ENCODE results near the gene GLP1R.

GLP1R gene

DNA sequence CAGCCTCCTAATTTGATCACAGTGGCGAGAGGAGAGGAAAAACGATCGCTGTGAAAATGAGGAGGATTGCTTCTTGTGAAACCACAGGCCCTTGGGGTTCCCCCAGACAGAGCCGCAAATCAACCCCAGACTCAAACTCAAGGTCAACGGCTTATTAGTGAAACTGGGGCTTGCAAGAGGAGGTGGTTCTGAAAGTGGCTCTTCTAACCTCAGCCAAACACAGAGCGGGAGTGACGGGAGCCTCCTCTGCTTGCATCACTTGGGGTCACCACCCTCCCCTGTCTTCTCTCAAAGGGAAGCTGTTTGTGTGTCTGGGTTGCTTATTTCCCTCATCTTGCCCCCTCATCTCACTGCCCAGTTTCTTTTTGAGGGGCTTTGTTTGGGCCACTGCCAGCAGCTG, 37.7 kb downstream of the GLP1R start:
- Histone ChIP-seq H3K9me3 (ENCODE audit: control insufficient read depth, insufficient read depth, low read depth, low read length) (no peaks in the 10 kb centered on the region), H3K27ac (ENCODE audit: extremely low read depth, low read depth, low read length) (no peak overlapping the region), H3K4me3 (ENCODE audit: low read depth, low read length) (no peak overlapping the region), H3K36me3 (ENCODE audit: control insufficient read depth in 2 of 2, insufficient read depth in 1 of 2, low read length in 2 of 2) (no peaks in the 10 kb centered on the region), H3K4me1 (ENCODE audit: control insufficient read depth, insufficient read depth, low read length) (peaks cover 5% of the 10 kb centered on the region; the same call in 1 of the 2 replicates)
- POLR2A ChIA-PET, result no interaction called here
- CTCF ChIA-PET, result interaction anchor here (1.6 to 2.6 kb wide), 2 partner anchors 16 to 89 kb away, joined by 4 to 9 read pairs; no protein-coding TSS in a partner anchor
- no peak for TF ChIP-seq GLI2 (tag by site-specific recombination; IDR thresholded peaks at IDR 0.05; ENCODE audit: borderline replicate concordance, low read depth)

DNA sequence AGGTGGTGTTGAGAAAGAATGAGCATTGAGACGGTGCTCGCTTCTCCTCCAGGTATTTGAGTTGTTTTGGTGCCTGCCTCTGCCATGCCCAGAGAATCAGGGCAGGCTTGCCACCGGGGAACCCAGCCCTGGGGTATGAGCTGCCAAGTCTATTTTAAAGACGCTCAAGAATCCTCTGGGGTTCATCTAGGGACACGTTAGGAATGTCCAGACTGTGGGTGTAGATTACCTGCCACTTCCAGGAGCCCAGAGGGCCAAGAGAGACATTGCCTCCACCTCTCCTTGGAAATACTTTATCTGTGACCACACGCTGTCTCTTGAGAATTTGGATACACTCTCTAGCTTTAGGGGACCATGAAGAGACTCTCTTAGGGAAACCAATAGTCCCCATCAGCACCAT, 38.1 kb downstream of the GLP1R start:
- ChIA-PET CTCF (interaction anchor here (0.7 to 2.6 kb wide), 3 partner anchors 16 to 1752 kb away, joined by 3 to 9 read pairs (median 4); no protein-coding TSS in a partner anchor), POLR2A (no interaction called here)
- peaks cover 5% of the 10 kb centered on the region; the same call in 1 of the 2 replicates for H3K4me1 ChIP-seq (ENCODE audit: control insufficient read depth, insufficient read depth, low read length)
- no peaks in the 10 kb centered on the region for H3K36me3 ChIP-seq (ENCODE audit: control insufficient read depth in 2 of 2, insufficient read depth in 1 of 2, low read length in 2 of 2)
- H3K4me3 ChIP-seq (ENCODE audit: low read depth, low read length), result no peak overlapping the region
- H3K9me3 ChIP-seq (ENCODE audit: control insufficient read depth, insufficient read depth, low read depth, low read length), result no peaks in the 10 kb centered on the region
- H3K27ac ChIP-seq (ENCODE audit: extremely low read depth, low read depth, low read length), result no peak overlapping the region
- TF ChIP-seq ZNF146 (tag by site-specific recombination; IDR thresholded peaks at IDR 0.05), result no peak
- no peak for TF ChIP-seq KLF16 (tag by site-specific recombination; IDR thresholded peaks at IDR 0.05)
- no peak for TF ChIP-seq ZNF596 (tag by site-specific recombination; IDR thresholded peaks at IDR 0.05)
- no peak for TF ChIP-seq ZNF548 (tag by site-specific recombination; IDR thresholded peaks at IDR 0.05)
- TF ChIP-seq, protein P1, sequence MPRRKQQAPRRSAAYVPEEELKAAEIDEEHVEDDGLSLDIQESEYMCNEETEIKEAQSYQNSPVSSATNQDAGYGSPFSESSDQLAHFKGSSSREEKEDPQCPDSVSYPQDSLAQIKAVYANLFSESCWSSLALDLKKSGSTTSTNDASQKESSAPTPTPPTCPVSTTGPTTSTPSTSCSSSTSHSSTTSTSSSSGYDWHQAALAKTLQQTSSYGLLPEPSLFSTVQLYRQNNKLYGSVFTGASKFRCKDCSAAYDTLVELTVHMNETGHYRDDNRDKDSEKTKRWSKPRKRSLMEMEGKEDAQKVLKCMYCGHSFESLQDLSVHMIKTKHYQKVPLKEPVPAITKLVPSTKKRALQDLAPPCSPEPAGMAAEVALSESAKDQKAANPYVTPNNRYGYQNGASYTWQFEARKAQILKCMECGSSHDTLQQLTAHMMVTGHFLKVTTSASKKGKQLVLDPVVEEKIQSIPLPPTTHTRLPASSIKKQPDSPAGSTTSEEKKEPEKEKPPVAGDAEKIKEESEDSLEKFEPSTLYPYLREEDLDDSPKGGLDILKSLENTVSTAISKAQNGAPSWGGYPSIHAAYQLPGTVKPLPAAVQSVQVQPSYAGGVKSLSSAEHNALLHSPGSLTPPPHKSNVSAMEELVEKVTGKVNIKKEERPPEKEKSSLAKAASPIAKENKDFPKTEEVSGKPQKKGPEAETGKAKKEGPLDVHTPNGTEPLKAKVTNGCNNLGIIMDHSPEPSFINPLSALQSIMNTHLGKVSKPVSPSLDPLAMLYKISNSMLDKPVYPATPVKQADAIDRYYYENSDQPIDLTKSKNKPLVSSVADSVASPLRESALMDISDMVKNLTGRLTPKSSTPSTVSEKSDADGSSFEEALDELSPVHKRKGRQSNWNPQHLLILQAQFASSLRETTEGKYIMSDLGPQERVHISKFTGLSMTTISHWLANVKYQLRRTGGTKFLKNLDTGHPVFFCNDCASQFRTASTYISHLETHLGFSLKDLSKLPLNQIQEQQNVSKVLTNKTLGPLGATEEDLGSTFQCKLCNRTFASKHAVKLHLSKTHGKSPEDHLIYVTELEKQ (tag by site-specific recombination; IDR thresholded peaks at IDR 0.05; ENCODE audit: borderline replicate concordance), result no peak
- TF ChIP-seq ZNF138 (tag by site-specific recombination; IDR thresholded peaks at IDR 0.05; ENCODE audit: borderline replicate concordance), result no peak
- TF ChIP-seq, protein P2, sequence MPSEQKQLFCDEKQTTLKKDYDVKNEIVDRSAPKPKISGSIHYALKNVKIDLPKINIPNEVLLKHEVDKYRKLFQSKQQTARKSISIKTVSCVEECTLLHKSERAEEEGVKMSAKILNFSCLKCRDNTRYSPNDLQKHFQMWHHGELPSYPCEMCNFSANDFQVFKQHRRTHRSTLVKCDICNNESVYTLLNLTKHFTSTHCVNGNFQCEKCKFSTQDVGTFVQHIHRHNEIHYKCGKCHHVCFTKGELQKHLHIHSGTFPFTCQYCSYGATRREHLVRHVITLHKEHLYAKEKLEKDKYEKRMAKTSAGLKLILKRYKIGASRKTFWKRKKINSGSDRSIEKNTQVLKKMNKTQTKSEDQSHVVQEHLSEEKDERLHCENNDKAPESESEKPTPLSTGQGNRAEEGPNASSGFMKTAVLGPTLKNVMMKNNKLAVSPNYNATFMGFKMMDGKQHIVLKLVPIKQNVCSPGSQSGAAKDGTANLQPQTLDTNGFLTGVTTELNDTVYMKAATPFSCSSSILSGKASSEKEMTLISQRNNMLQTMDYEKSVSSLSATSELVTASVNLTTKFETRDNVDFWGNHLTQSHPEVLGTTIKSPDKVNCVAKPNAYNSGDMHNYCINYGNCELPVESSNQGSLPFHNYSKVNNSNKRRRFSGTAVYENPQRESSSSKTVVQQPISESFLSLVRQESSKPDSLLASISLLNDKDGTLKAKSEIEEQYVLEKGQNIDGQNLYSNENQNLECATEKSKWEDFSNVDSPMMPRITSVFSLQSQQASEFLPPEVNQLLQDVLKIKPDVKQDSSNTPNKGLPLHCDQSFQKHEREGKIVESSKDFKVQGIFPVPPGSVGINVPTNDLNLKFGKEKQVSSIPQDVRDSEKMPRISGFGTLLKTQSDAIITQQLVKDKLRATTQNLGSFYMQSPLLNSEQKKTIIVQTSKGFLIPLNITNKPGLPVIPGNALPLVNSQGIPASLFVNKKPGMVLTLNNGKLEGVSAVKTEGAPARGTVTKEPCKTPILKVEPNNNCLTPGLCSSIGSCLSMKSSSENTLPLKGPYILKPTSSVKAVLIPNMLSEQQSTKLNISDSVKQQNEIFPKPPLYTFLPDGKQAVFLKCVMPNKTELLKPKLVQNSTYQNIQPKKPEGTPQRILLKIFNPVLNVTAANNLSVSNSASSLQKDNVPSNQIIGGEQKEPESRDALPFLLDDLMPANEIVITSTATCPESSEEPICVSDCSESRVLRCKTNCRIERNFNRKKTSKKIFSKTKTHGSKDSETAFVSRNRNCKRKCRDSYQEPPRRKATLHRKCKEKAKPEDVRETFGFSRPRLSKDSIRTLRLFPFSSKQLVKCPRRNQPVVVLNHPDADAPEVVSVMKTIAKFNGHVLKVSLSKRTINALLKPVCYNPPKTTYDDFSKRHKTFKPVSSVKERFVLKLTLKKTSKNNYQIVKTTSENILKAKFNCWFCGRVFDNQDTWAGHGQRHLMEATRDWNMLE (tag by site-specific recombination; conservative IDR thresholded peaks at IDR 0.05; ENCODE audit: low read depth), result no peak
- TF ChIP-seq ZNF112 (tag by site-specific recombination; IDR thresholded peaks at IDR 0.05), result no peak
- TF ChIP-seq, protein P3, sequence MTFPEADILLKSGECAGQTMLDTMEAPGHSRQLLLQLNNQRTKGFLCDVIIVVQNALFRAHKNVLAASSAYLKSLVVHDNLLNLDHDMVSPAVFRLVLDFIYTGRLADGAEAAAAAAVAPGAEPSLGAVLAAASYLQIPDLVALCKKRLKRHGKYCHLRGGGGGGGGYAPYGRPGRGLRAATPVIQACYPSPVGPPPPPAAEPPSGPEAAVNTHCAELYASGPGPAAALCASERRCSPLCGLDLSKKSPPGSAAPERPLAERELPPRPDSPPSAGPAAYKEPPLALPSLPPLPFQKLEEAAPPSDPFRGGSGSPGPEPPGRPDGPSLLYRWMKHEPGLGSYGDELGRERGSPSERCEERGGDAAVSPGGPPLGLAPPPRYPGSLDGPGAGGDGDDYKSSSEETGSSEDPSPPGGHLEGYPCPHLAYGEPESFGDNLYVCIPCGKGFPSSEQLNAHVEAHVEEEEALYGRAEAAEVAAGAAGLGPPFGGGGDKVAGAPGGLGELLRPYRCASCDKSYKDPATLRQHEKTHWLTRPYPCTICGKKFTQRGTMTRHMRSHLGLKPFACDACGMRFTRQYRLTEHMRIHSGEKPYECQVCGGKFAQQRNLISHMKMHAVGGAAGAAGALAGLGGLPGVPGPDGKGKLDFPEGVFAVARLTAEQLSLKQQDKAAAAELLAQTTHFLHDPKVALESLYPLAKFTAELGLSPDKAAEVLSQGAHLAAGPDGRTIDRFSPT (tag by site-specific recombination; IDR thresholded peaks at IDR 0.05), result no peak

All from HEK293 (cell line).